HG02981 (cell line): ENCODE results near the gene MEIKIN.
"Not testable (repeated sequence)": the region's sequence is repeated elsewhere in the genome, so short reads cannot be mapped to it uniquely, and the experiment has no call there.

Experiments used
- ATAC-seq: cut with Tn5 transposase; IDR thresholded peaks from one replicate; pipeline ENCODE4 v1.9.1; 2021; ENCODE audit warnings: mild to moderate bottlenecking, moderate library complexity; ENCODE audit not compliant: unreplicated experiment

MEIKIN gene

GRCh38 chr5:131818001-131818724, 127.3 kb downstream of the MEIKIN start:
- ATAC-seq = no peak

- no peak for ATAC-seq
These were observed 130.5 kb downstream of the MEIKIN start for GRCh38 chr5:131814990-131815389.

- ATAC-seq = no peak
These were observed 132.9 kb downstream of the MEIKIN start for GRCh38 chr5:131812371-131813160.

GRCh38 chr5:131810510-131811249, 134.8 kb downstream of the MEIKIN start:
- ATAC-seq = no peak

- ATAC-seq = peak; percentile 93
These were observed 148.4 kb downstream of the MEIKIN start, which contains the start of gene FNIP1 for GRCh38 chr5:131796793-131797693. Gene FNIP1 (minus strand): TSS chr5:131797017. CDS start chr5:131796921, 96 bp downstream.

- ATAC-seq = peak; percentile 14
These were observed 149.3 kb downstream of the MEIKIN start for GRCh38 chr5:131795879-131796792.

GRCh38 chr5:131795228-131795627, 150.2 kb downstream of the MEIKIN start:
- no peak for ATAC-seq

- ATAC-seq = no peak
These were observed 150.9 kb downstream of the MEIKIN start for GRCh38 chr5:131794586-131794985.

GRCh38 chr5:131792896-131793295, 152.6 kb downstream of the MEIKIN start:
- ATAC-seq = no peak

- no peak for ATAC-seq
These were observed 153.6 kb downstream of the MEIKIN start for GRCh38 chr5:131791866-131792265.

- ATAC-seq = no peak
These were observed 154.9 kb downstream of the MEIKIN start for GRCh38 chr5:131790550-131790949.

- ATAC-seq = no peak
These were observed 155.7 kb downstream of the MEIKIN start for GRCh38 chr5:131789765-131790164.

- no peak for ATAC-seq
These were observed 157.7 kb downstream of the MEIKIN start for GRCh38 chr5:131787736-131788135.

- no peak for ATAC-seq
These were observed 158.4 kb downstream of the MEIKIN start for GRCh38 chr5:131786900-131787692.

- ATAC-seq = no peak
These were observed 159.4 kb downstream of the MEIKIN start for GRCh38 chr5:131786036-131786435.

- ATAC-seq = no peak
These were observed 161.6 kb downstream of the MEIKIN start for GRCh38 chr5:131783874-131784273.

- no peak for ATAC-seq
These were observed 162.1 kb downstream of the MEIKIN start for GRCh38 chr5:131783357-131783756.

GRCh38 chr5:131782717-131783116, 162.7 kb downstream of the MEIKIN start:
- no peak for ATAC-seq

GRCh38 chr5:131778141-131778540, 167.3 kb downstream of the MEIKIN start:
- ATAC-seq = not testable (repeated sequence)
